H1 (cell line): ENCODE results near the gene CCDC159. TPM values are rescaled to one million over a fixed set of nuclear protein-coding genes. Genes with fewer than 3 reads are reported as not detected.

Experiments
- ATF2 ChIP-seq: IDR thresholded peaks from 2 replicates; pipeline ENCODE4 v1.6.1; 2012; ENCODE audit warnings: low read length, inconsistent platforms
- BCL11A ChIP-seq, 2 experiments: IDR thresholded peaks; one replicate each; pipeline ENCODE4 v1.6.1; 2011; ENCODE audit warnings: low read depth in 2 of 2, low read length in 2 of 2, mild to moderate bottlenecking in 2 of 2
- polyA plus RNA-seq, 7 experiments: library from polyadenylated mRNA; depleted of rRNA in 3 of 7; stranded (reverse) in 5 of 7; unstranded in 2 of 7; fragments of >200 nt in 5 of 7; fragments of 200-250 nt in 2 of 7; gene quantifications; 1 replicate in 5 of 7; 2 replicates in 1 of 7; 4 replicates in 1 of 7; pipeline versions ENCODE4 v1.2.1 to v1.2.3, GENCODE V29; 2011 to 2013; ENCODE audit warnings: missing spikeins in 2 of 7, mixed read lengths in 2 of 7
- total RNA-seq: library from RNA; stranded (reverse); fragmentation: NEBNext Ultra II Directional; extraction: Animal tissue kit (Norgen Biotek cat#: 25700); gene quantifications from 2 replicates; pipeline ENCODE4 v1.2.1, GENCODE V29; 2021

Gene CCDC159
- total and polyA plus RNA-seq, 2 of the 8 experiments (the other 6 are each of a cell fraction or from before 2014, with no cell fraction given), result 4.0 to 5.4 TPM

- TF ChIP-seq ATF2 (no peak), BCL11A (IDR thresholded peaks at IDR 0.05; ENCODE audit: low read depth in 2 of 2, low read length in 2 of 2) (no peak)
Measured at GRCh38 chr19:11401808-11402543, 55.7 kb downstream of the CCDC159 start (continued).

Other genes starting within 250 kb of the CCDC159 start
- 42.4 and 49.9 TPM in 2 replicates for gene SPC24, start 190.7 kb upstream of the CCDC159 start, total RNA-seq
- gene SPC24, start 190.7 kb upstream of the CCDC159 start, polyA plus RNA-seq (2011; rRNA removed), result 17.7 and 18.0 TPM in 2 replicates
- gene KANK2, start 149.0 kb upstream of the CCDC159 start, total RNA-seq, result 42.3 and 47.9 TPM in 2 replicates
- gene KANK2, start 149.0 kb upstream of the CCDC159 start, polyA plus RNA-seq (2011; rRNA removed), result 25.2 and 47.7 TPM in 2 replicates
- gene ANGPTL8, start 106.9 kb upstream of the CCDC159 start, total RNA-seq, result not detected in 2 replicates
- not detected in 2 replicates for gene ANGPTL8, start 106.9 kb upstream of the CCDC159 start, polyA plus RNA-seq (2011; rRNA removed)
- gene DOCK6, start 84.0 kb upstream of the CCDC159 start, total RNA-seq, result 44.1 and 54.7 TPM in 2 replicates
- 25.5 and 48.4 TPM in 2 replicates for gene DOCK6, start 84.0 kb upstream of the CCDC159 start, polyA plus RNA-seq (2011; rRNA removed)
- gene TSPAN16, start 50.4 kb upstream of the CCDC159 start, total RNA-seq, result not detected in 2 replicates
- not detected in 2 replicates for gene TSPAN16, start 50.4 kb upstream of the CCDC159 start, polyA plus RNA-seq (2011; rRNA removed)
- 23.8 and 24.4 TPM in 2 replicates for gene RAB3D, start 6.9 kb upstream of the CCDC159 start, total RNA-seq
- 17.8 and 23.3 TPM in 2 replicates for gene RAB3D, start 6.9 kb upstream of the CCDC159 start, polyA plus RNA-seq (2011; rRNA removed)
- gene TMEM205, start 251 bp upstream of the CCDC159 start, total RNA-seq, result 73.5 and 78.2 TPM in 2 replicates
- gene TMEM205, start 251 bp upstream of the CCDC159 start, polyA plus RNA-seq (2011; rRNA removed), result 423 and 441 TPM in 2 replicates
- gene PLPPR2, start 8.9 kb downstream of the CCDC159 start, total RNA-seq, result 9.5 and 11.7 TPM in 2 replicates
- 7.2 and 14.9 TPM in 2 replicates for gene PLPPR2, start 8.9 kb downstream of the CCDC159 start, polyA plus RNA-seq (2011; rRNA removed)
- 3.1 and 3.2 TPM in 2 replicates for gene SWSAP1, start 28.1 kb downstream of the CCDC159 start, total RNA-seq
- 5.1 and 5.2 TPM in 2 replicates for gene SWSAP1, start 28.1 kb downstream of the CCDC159 start, polyA plus RNA-seq (2011; rRNA removed)
- 13.1 and 13.9 TPM in 2 replicates for gene EPOR, start 37.8 kb downstream of the CCDC159 start, total RNA-seq
- gene EPOR, start 37.8 kb downstream of the CCDC159 start, polyA plus RNA-seq (2011; rRNA removed), result 23.4 and 32.3 TPM in 2 replicates
- 40.9 and 47.8 TPM in 2 replicates for gene RGL3, start 72.8 kb downstream of the CCDC159 start, total RNA-seq
- gene RGL3, start 72.8 kb downstream of the CCDC159 start, polyA plus RNA-seq (2011; rRNA removed), result 36.9 and 78.7 TPM in 2 replicates
- 1.6 and 2.2 TPM in 2 replicates for gene ODAD3, start 88.6 kb downstream of the CCDC159 start, total RNA-seq
- 2.1 and 4.4 TPM in 2 replicates for gene ODAD3, start 88.6 kb downstream of the CCDC159 start, polyA plus RNA-seq (2011; rRNA removed)
- 337 and 341 TPM in 2 replicates for gene PRKCSH, start 89.1 kb downstream of the CCDC159 start, total RNA-seq
- gene PRKCSH, start 89.1 kb downstream of the CCDC159 start, polyA plus RNA-seq (2011; rRNA removed), result 97.2 and 267 TPM in 2 replicates
- gene ELAVL3, start 134.5 kb downstream of the CCDC159 start, total RNA-seq, result 1.0 and 2.0 TPM in 2 replicates
- gene ELAVL3, start 134.5 kb downstream of the CCDC159 start, polyA plus RNA-seq (2011; rRNA removed), result 0.80 and 1.2 TPM in 2 replicates
- 7.9 and 9.5 TPM in 2 replicates for gene ZNF653, start 159.3 kb downstream of the CCDC159 start, total RNA-seq
- gene ZNF653, start 159.3 kb downstream of the CCDC159 start, polyA plus RNA-seq (2011; rRNA removed), result 7.0 and 13.0 TPM in 2 replicates
- gene ECSIT, start 182.6 kb downstream of the CCDC159 start, total RNA-seq, result 53.5 and 55.7 TPM in 2 replicates
- gene ECSIT, start 182.6 kb downstream of the CCDC159 start, polyA plus RNA-seq (2011; rRNA removed), result 74.1 and 118 TPM in 2 replicates
- gene CNN1, start 192.3 kb downstream of the CCDC159 start, total RNA-seq, result 29.8 and 32.4 TPM in 2 replicates
- 50.8 and 62.8 TPM in 2 replicates for gene CNN1, start 192.3 kb downstream of the CCDC159 start, polyA plus RNA-seq (2011; rRNA removed)
- 84.2 and 88.4 TPM in 2 replicates for gene ELOF1, start 212.7 kb downstream of the CCDC159 start, total RNA-seq
- gene ELOF1, start 212.7 kb downstream of the CCDC159 start, polyA plus RNA-seq (2011; rRNA removed), result 101 and 160 TPM in 2 replicates
- 8.3 and 9.0 TPM in 2 replicates for gene ACP5, start 231.1 kb downstream of the CCDC159 start, total RNA-seq
- gene ACP5, start 231.1 kb downstream of the CCDC159 start, polyA plus RNA-seq (2011; rRNA removed), result 14.3 and 16.5 TPM in 2 replicates